ENCODE data around the gene RHEB. TPM values are rescaled to one million over a fixed set of nuclear protein-coding genes. Genes with fewer than 3 reads are reported as not detected.
A peak's percentile ranks its signal among the peaks of the same experiment; 100 is the strongest.

Gene RHEB
- polyA plus RNA-seq, 1 of the 3 experiments (the other 2 are of a cell fraction) = 87.3 TPM

- 83% methylated on average over 1 of the region's 1 CpG for WGBS (ENCODE audit: low lambda C conversion rate)
- Histone ChIP-seq H3K4me1 (ENCODE audit: control insufficient read depth in 1 of 2, insufficient read depth in 2 of 2, low read depth in 1 of 2, low read length in 1 of 2) (peaks cover 0 to 14% of the 10 kb centered on the region in 2 experiments; a peak in 1 of 4 replicates), H2AFZ (ENCODE audit: low read depth) (no peak overlapping the region), H3K4me3 (ENCODE audit: low read depth in 2 of 2, low read length in 1 of 2) (no peak overlapping the region), H3K27me3 (ENCODE audit: insufficient read depth) (no peaks in the 10 kb centered on the region), H3K9me2 (no peaks in the 10 kb centered on the region), H3K4me2 (no peak overlapping the region), H3K36me3 (replicated peaks in 1 of 2; ENCODE audit: control insufficient read depth in 1 of 2, insufficient read depth in 2 of 2, low read length in 1 of 2) (peaks cover 24 to 29% of the 10 kb centered on the region in 2 experiments), H4K20me1 (ENCODE audit: insufficient read depth) (no peaks in the 10 kb centered on the region), H3F3A (replicated peaks; ENCODE audit: insufficient read depth) (peaks cover 28% of the 10 kb centered on the region), H3K9me3 (no peaks in the 10 kb centered on the region), H3K9ac (no peak overlapping the region), H3K27ac (ENCODE audit: low read depth in 2 of 2, low read length in 1 of 2) (no peak overlapping the region), H3K79me2 (ENCODE audit: insufficient read depth) (no peaks in the 10 kb centered on the region)
- ChIA-PET POLR2A (no interaction called here), CTCF (interaction anchor here (1.2 to 3.2 kb wide), 3 partner anchors 13 to 170 kb away, joined by 4 to 13 read pairs (median 5); no protein-coding TSS in a partner anchor)
- TF ChIP-seq POLR2AphosphoS5 (IDR thresholded peaks at IDR 0.05; ENCODE audit: low read depth, low read length) (peak; percentile 24; the same call in 1 of the 2 replicates), NFIC (IDR thresholded peaks at IDR 0.05; ENCODE audit: borderline replicate concordance) (no peak), FOSL2 (IDR thresholded peaks at IDR 0.05; ENCODE audit: borderline replicate concordance, low read depth) (no peak), MXI1 (IDR thresholded peaks at IDR 0.05; ENCODE audit: low read depth, low read length) (no peak), NRF1 (IDR thresholded peaks at IDR 0.05; ENCODE audit: low read depth, low read length) (no peak)
- DNase-seq = no peak
Measured at GRCh38 chr7:151462306-151462779, 57.4 kb downstream of the RHEB start.

GRCh38 chr7:151461942-151462230 is 57.8 kb downstream of the RHEB start:
- POLR2A ChIA-PET = no interaction called here
- CTCF ChIA-PET = interaction anchor here (1.2 to 3.2 kb wide), 3 partner anchors 13 to 170 kb away, joined by 4 to 13 read pairs (median 5); no protein-coding TSS in a partner anchor

GRCh38 chr7:151461096-151461941 is 58.4 kb downstream of the RHEB start:
- Histone ChIP-seq H4K20me1 (ENCODE audit: insufficient read depth) (no peaks in the 10 kb centered on the region), H3K36me3 (replicated peaks in 1 of 2; ENCODE audit: control insufficient read depth in 1 of 2, insufficient read depth in 2 of 2, low read length in 1 of 2) (peaks cover 17 to 27% of the 10 kb centered on the region in 2 experiments), H3K4me1 (ENCODE audit: control insufficient read depth in 1 of 2, insufficient read depth in 2 of 2, low read depth in 1 of 2, low read length in 1 of 2) (peaks cover 0 to 14% of the 10 kb centered on the region in 2 experiments; a peak in 1 of 4 replicates), H3F3A (replicated peaks; ENCODE audit: insufficient read depth) (peaks cover 28% of the 10 kb centered on the region), H3K4me2 (no peak overlapping the region), H3K4me3 (ENCODE audit: low read depth in 2 of 2, low read length in 1 of 2) (no peak overlapping the region), H3K9ac (no peak overlapping the region), H2AFZ (ENCODE audit: low read depth) (no peak overlapping the region), H3K9me3 (no peaks in the 10 kb centered on the region), H3K79me2 (ENCODE audit: insufficient read depth) (no peaks in the 10 kb centered on the region), H3K27ac (ENCODE audit: low read depth in 2 of 2, low read length in 1 of 2) (no peak overlapping the region), H3K27me3 (ENCODE audit: insufficient read depth) (no peaks in the 10 kb centered on the region), H3K9me2 (no peaks in the 10 kb centered on the region)
- 89% methylated on average over 6 of the region's 6 CpGs for WGBS (ENCODE audit: low lambda C conversion rate)
- ChIA-PET CTCF (interaction anchor here (0.8 to 3.2 kb wide), 10 partner anchors 10 to 322 kb away, joined by 3 to 13 read pairs (median 4); no protein-coding TSS in a partner anchor), POLR2A (no interaction called here)
- DNase-seq = no peak
- no peak for TF ChIP-seq RXRA (IDR thresholded peaks at IDR 0.05; ENCODE audit: borderline replicate concordance, low read depth)
- no peak for TF ChIP-seq USF2 (IDR thresholded peaks at IDR 0.05; ENCODE audit: borderline replicate concordance, low read depth, low read length)
- no peak for TF ChIP-seq SMC3 (IDR thresholded peaks at IDR 0.05; ENCODE audit: low read depth, low read length)
- no peak for TF ChIP-seq CHD2 (IDR thresholded peaks at IDR 0.05; ENCODE audit: low read length, partially characterized antibody)
- no peak for TF ChIP-seq JUND (IDR thresholded peaks at IDR 0.05)
- no peak for TF ChIP-seq EP300 (IDR thresholded peaks at IDR 0.05; ENCODE audit: borderline replicate concordance in 1 of 2, low read depth in 1 of 2, low read length in 1 of 2)
- no peak for TF ChIP-seq REST (IDR thresholded peaks at IDR 0.05; ENCODE audit: low read depth, low read length)
- no peak for TF ChIP-seq CTCF (IDR thresholded peaks at IDR 0.05)
- no peak for TF ChIP-seq FOXJ3 (CRISPR knock-in tag; IDR thresholded peaks at IDR 0.05)

More at GRCh38 chr7:151461942-151462230, 57.8 kb downstream of the RHEB start:
- Histone ChIP-seq H3K27ac (ENCODE audit: low read depth in 2 of 2, low read length in 1 of 2) (no peak overlapping the region), H3K9me2 (no peaks in the 10 kb centered on the region), H4K20me1 (ENCODE audit: insufficient read depth) (no peaks in the 10 kb centered on the region), H3K36me3 (replicated peaks in 1 of 2; ENCODE audit: control insufficient read depth in 1 of 2, insufficient read depth in 2 of 2, low read length in 1 of 2) (peaks cover 20 to 29% of the 10 kb centered on the region in 2 experiments), H3K4me1 (ENCODE audit: control insufficient read depth in 1 of 2, insufficient read depth in 2 of 2, low read depth in 1 of 2, low read length in 1 of 2) (peaks cover 0 to 14% of the 10 kb centered on the region in 2 experiments; a peak in 1 of 4 replicates), H3K4me3 (ENCODE audit: low read depth in 2 of 2, low read length in 1 of 2) (no peak overlapping the region), H2AFZ (ENCODE audit: low read depth) (no peak overlapping the region), H3K9ac (no peak overlapping the region), H3K9me3 (no peaks in the 10 kb centered on the region), H3K4me2 (no peak overlapping the region), H3K79me2 (ENCODE audit: insufficient read depth) (no peaks in the 10 kb centered on the region), H3F3A (replicated peaks; ENCODE audit: insufficient read depth) (peaks cover 28% of the 10 kb centered on the region), H3K27me3 (ENCODE audit: insufficient read depth) (no peaks in the 10 kb centered on the region)
- DNase-seq = no peak
- 88% methylated on average over 4 of the region's 4 CpGs for WGBS (ENCODE audit: low lambda C conversion rate)
- TF ChIP-seq ELF1 (IDR thresholded peaks at IDR 0.05) = no peak
